ENCODE results near the gene CEACAM1.

DNA sequence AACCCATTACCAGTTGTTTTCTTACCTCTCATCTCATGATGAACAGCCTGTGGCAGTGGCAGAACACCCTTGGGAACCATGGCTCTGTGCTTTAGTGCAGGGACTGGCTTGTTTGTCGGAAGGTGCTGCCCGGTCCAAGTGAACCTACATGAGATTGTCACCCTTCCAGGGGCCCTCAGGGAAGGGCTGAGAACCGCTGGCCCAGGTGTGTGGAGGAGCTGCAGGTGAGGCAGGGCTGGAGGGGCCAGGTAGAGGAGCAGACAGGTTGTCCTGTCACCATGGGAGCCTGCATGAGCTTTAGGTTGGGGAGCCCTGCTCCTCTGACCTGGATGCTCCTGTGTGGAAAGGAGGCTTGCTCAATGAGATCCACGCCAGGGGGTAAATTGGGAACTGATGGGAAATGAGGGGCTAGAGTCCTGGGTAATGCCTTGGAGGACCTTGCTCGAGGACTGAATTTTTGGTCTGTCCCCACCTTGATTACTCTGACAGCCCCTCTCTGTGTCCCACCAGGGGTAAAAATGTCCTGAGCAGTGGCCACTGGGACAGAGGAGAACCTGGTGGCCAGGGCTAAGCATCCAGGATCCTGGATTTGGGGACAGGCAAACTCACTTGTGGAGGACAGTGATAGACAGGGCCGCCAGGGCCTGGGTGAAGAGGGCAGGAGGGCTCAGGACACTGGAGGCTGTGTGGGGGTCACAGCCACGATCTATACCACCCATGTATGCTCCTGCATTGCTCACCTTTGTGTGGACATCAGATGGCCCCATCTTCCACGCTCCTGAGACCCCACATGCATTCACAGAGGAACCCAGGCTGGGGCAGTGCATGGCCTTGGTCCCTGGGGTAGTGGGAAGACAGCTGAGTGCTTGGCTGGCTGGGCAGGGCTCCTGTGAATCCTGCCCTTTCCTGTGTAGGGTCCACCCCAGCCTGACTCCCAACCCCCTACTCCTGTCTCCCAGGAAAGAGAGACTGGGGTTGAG is 24.1 kb upstream of the CEACAM1 start:
- TF ChIP-seq, protein P1, sequence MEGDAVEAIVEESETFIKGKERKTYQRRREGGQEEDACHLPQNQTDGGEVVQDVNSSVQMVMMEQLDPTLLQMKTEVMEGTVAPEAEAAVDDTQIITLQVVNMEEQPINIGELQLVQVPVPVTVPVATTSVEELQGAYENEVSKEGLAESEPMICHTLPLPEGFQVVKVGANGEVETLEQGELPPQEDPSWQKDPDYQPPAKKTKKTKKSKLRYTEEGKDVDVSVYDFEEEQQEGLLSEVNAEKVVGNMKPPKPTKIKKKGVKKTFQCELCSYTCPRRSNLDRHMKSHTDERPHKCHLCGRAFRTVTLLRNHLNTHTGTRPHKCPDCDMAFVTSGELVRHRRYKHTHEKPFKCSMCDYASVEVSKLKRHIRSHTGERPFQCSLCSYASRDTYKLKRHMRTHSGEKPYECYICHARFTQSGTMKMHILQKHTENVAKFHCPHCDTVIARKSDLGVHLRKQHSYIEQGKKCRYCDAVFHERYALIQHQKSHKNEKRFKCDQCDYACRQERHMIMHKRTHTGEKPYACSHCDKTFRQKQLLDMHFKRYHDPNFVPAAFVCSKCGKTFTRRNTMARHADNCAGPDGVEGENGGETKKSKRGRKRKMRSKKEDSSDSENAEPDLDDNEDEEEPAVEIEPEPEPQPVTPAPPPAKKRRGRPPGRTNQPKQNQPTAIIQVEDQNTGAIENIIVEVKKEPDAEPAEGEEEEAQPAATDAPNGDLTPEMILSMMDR (conservative IDR thresholded peaks at IDR 0.05), result no peak
- TF ChIP-seq ZFX (IDR thresholded peaks at IDR 0.05), result no peak

All from C4-2B (cell line).